Transverse colon (tissue), 4 donors: ENCODE data around the gene ACOT4. TPM values are rescaled to one million over a fixed set of nuclear protein-coding genes. Genes with fewer than 3 reads are reported as not detected.

Experiments used
- DNase-seq: peaks from one replicate; pipeline ENCODE4 v3.0.0-alpha.2; 2019
- H3K27ac ChIP-seq, 4 donors: fragments of 200-600 bp; sonication (generic); 2 replicates each; pipeline ENCODE4 v1.5.1; 2016 to 2018; ENCODE audit warnings: inconsistent platforms in 4 of 4
- H3K27me3 ChIP-seq: fragments of 200-600 bp; sonication (generic); 2 replicates; pipeline ENCODE4 v1.5.1; 2017; ENCODE audit warnings: inconsistent platforms
- H3K36me3 ChIP-seq, 4 donors: fragments of 200-600 bp; sonication (generic); 2 replicates each; pipeline ENCODE4 v1.5.1; 2017 to 2019; ENCODE audit warnings: inconsistent platforms in 4 of 4
- H3K4me1 ChIP-seq, 4 donors: fragments of 200-600 bp; sonication (generic); 2 replicates each; pipeline ENCODE4 v1.5.1; 2017 to 2020; ENCODE audit warnings: inconsistent platforms in 4 of 4
- H3K4me3 ChIP-seq, 4 donors: fragments of 200-600 bp; sonication (generic); 1 replicate in 1 of 4; 2 replicates in 3 of 4; pipeline versions ENCODE4 v1.5.1 to v1.6.1; 2017 to 2019; ENCODE audit warnings: inconsistent platforms in 4 of 4
- H3K9me3 ChIP-seq, 2 donors: fragments of 200-600 bp; sonication (generic); 2 replicates each; pipeline ENCODE4 v1.5.1; 2017 to 2019; ENCODE audit warnings: inconsistent platforms in 2 of 2
- CTCF ChIP-seq, 5 experiments: fragments of 200-600 bp in 3 of 5; fragments of 450-650 bp in 2 of 5; sonication (generic) in 3 of 5; IDR thresholded peaks; 1 replicate in 2 of 5; 2 replicates in 3 of 5; pipeline ENCODE4 v1.5.1; 2016 to 2017; ENCODE audit warnings: antibody characterized with exemption in 5 of 5, inconsistent platforms in 3 of 5, mild to moderate bottlenecking in 2 of 5, moderate library complexity in 1 of 5
- EP300 ChIP-seq: sonication (generic); formaldehyde crosslinking; IDR thresholded peaks from one replicate; pipeline ENCODE4 v1.6.1; 2017; ENCODE audit warnings: antibody characterized with exemption, low read depth
- POLR2A ChIP-seq: fragments of 450-650 bp; IDR thresholded peaks from one replicate; pipeline ENCODE4 v1.6.1; 2016; ENCODE audit warnings: antibody characterized with exemption, mild to moderate bottlenecking, moderate library complexity
- POLR2AphosphoS5 ChIP-seq, 3 donors: sonication (generic); formaldehyde crosslinking; IDR thresholded peaks; one replicate each; pipeline ENCODE4 v1.6.1; 2016; ENCODE audit warnings: antibody characterized with exemption in 3 of 3
- WGBS, 2 donors: methylation state at CpG; one replicate each; pipeline ENCODE4 v1.1.5; 2018; ENCODE audit warnings: low coverage in 1 of 2; 5-methylcytosine and 5-hydroxymethylcytosine counted together
- in situ Hi-C, 4 donors: fragments of 200-750 bp; cut with MboI; loops; one replicate each; pipeline versions ENCODE4 v1.15.0 to v1.15.1; 2017; ENCODE audit warnings: low sequenced_read_pairs in 3 of 4, low pct_ligation_motif_present in 1 of 4, low pct_unique_long_range_greater_than_20kb in 1 of 4
- intact Hi-C: fragments of 100-400 bp; cut with DNase I; formaldehyde crosslinking; loops from one replicate; pipeline ENCODE4 v1.15.1; 2023; ENCODE audit warnings: low total_unique reads
- total RNA-seq, 4 donors: library from RNA; depleted of rRNA; stranded (reverse); fragments of >200 nt; gene quantifications; one replicate each; pipeline ENCODE4 v1.1.0, GENCODE V29; 2016

ACOT4 gene
- total RNA-seq, 4 donors from 2014 or later = 3.5 to 5.2 TPM; not detected in 2

- in situ Hi-C loops (loop anchor here in 1 of 4 donors (25.0 kb wide), 1 partner anchor 113 kb away; no protein-coding TSS in a partner anchor), intact Hi-C loops (no loop called here)
- no peaks in the 10 kb centered on the region for H3K27me3 ChIP-seq
- no peak overlapping the region for H3K27ac ChIP-seq
- no peaks in the 10 kb centered on the region for H3K36me3 ChIP-seq
- 50% methylated on average over 1 of the region's 1 CpG for WGBS, 2 donors
- no peak for DNase-seq
- H3K4me1 ChIP-seq = no peaks in the 10 kb centered on the region
- TF ChIP-seq POLR2AphosphoS5 (IDR thresholded peaks at IDR 0.05) (no peak), CTCF (IDR thresholded peaks at IDR 0.05) (no peak), EP300 (no peak), POLR2A (no peak)
- no peaks in the 10 kb centered on the region for H3K9me3 ChIP-seq
- no peak overlapping the region for H3K4me3 ChIP-seq
Observed at GRCh38 chr14:73625706-73626105, 34.0 kb downstream of the ACOT4 start.

GRCh38 chr14:73627151-73627558 lies 35.5 kb downstream of the ACOT4 start:
- no peak for TF ChIP-seq CTCF (IDR thresholded peaks at IDR 0.05)
- no peak for TF ChIP-seq EP300
- no peak for TF ChIP-seq POLR2A
- no peak for TF ChIP-seq POLR2AphosphoS5 (IDR thresholded peaks at IDR 0.05)
- no peak for DNase-seq
- H3K27ac ChIP-seq = no peak overlapping the region
- no peaks in the 10 kb centered on the region for H3K27me3 ChIP-seq
- in situ Hi-C loops = loop anchor here in 1 of 4 donors (25.0 kb wide), 1 partner anchor 115 kb away; no protein-coding TSS in a partner anchor
- 76% methylated on average over 2 of the region's 2 CpGs; no CpG with 5 or more reads in 1 of the 2 donors for WGBS, 2 donors
- intact Hi-C loops = no loop called here
- no peaks in the 10 kb centered on the region for H3K9me3 ChIP-seq
- H3K4me3 ChIP-seq = no peak overlapping the region
- H3K36me3 ChIP-seq = no peaks in the 10 kb centered on the region
- H3K4me1 ChIP-seq = no peaks in the 10 kb centered on the region

GRCh38 chr14:73630009-73630780 lies 38.5 kb downstream of the ACOT4 start:
- 89 to 93% methylated on average over 8 to 10 of the region's 10 CpGs for WGBS, 2 donors
- in situ Hi-C loops (loop anchor here (5.0 to 25.0 kb wide), 4 partner anchors 118 to 133 kb away; no protein-coding TSS in a partner anchor), intact Hi-C loops (loop anchor here (5.0 kb wide), 1 partner anchor 123 kb away; no protein-coding TSS in a partner anchor)
- Histone ChIP-seq H3K4me3 (no peak overlapping the region), H3K9me3 (no peaks in the 10 kb centered on the region), H3K27me3 (no peaks in the 10 kb centered on the region), H3K4me1 (peaks cover 4 to 16% (median 11%) of the 10 kb centered on the region in 4 donors), H3K27ac (no peak overlapping the region), H3K36me3 (no peaks in the 10 kb centered on the region)
- DNase-seq = no peak
- no peak for TF ChIP-seq POLR2A

- Histone ChIP-seq H3K9me3 (no peaks in the 10 kb centered on the region), H3K4me1 (peaks cover 4 to 16% (median 11%) of the 10 kb centered on the region in 4 donors), H3K36me3 (no peaks in the 10 kb centered on the region), H3K27ac (peak overlapping the region; percentile 26 to 41 (median 30)), H3K4me3 (peak overlapping the region; percentile 13 to 74 (median 48)), H3K27me3 (no peaks in the 10 kb centered on the region)
- intact Hi-C loops = loop anchor here (5.0 kb wide), 1 partner anchor 126 kb away; no protein-coding TSS in a partner anchor
- 0 to 20% methylated on average over 4 to 30 of the region's 44 CpGs for WGBS, 2 donors
- in situ Hi-C loops = loop anchor here (5.0 to 25.0 kb wide), 4 partner anchors 121 to 136 kb away; no protein-coding TSS in a partner anchor
- peak; percentile 69 for DNase-seq
- TF ChIP-seq CTCF (IDR thresholded peaks at IDR 0.05) (peak; percentile 84 to 96 (median 87)), EP300 (no peak), POLR2A (no peak)
Observed at GRCh38 chr14:73633116-73634010, 41.7 kb downstream of the ACOT4 start.
